ENCODE measurements around the gene AUTS2.
"Not testable (repeated sequence)": the region's sequence is repeated elsewhere in the genome, so short reads cannot be mapped to it uniquely, and the experiment has no call there.

The AUTS2 gene

GRCh38 chr7:70788276-70788675 lies 1190.0 kb downstream of the AUTS2 start:
- DNase-seq = no peak

- DNase-seq = no peak
These were observed 1191.4 kb downstream of the AUTS2 start for GRCh38 chr7:70789481-70790214.

DNA sequence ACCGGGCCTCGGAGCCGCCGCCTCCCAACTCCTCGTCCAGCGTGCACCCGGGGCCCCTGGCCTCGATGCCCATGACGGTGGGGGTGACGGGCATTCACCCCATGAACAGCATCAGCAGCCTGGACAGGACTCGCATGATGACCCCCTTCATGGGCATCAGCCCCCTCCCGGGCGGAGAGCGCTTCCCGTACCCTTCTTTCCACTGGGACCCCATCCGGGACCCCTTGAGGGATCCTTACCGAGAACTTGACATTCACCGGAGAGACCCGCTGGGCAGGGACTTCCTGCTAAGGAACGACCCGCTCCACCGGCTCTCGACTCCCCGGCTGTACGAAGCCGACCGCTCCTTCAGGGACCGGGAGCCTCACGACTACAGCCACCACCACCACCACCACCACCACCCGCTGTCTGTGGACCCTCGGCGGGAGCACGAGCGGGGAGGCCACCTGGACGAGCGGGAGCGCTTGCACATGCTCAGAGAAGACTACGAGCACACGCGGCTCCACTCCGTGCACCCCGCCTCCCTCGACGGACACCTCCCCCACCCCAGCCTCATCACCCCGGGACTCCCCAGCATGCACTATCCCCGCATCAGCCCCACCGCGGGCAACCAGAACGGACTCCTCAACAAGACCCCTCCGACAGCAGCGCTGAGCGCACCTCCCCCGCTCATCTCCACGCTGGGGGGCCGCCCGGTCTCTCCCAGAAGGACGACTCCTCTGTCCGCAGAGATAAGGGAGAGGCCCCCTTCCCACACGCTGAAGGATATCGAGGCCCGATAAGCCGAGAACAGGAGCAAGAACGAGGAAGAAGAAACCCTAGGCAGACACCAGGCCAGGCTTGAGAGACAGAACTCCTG lies 1192.2 kb downstream of the AUTS2 start:
- no peak for DNase-seq

DNA sequence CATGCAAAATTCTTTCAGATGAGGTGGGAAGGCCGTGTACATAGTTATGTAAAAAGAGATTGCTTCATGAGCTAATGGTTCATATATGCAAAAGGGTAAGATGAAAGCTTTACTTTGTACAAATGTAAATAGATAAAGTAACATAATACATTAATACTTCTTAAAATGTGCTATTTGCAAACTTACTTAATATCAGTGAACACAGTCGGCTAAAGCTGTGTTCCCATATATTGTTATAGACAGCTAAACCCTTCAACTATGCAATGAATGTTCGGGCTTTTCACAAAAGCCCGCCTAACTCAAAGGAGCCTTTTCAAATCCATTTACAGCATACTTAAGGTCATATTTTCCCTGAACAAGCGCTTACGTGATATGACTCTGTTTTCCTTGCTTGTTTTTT lies 1193.1 kb downstream of the AUTS2 start:
- no peak for DNase-seq

DNA sequence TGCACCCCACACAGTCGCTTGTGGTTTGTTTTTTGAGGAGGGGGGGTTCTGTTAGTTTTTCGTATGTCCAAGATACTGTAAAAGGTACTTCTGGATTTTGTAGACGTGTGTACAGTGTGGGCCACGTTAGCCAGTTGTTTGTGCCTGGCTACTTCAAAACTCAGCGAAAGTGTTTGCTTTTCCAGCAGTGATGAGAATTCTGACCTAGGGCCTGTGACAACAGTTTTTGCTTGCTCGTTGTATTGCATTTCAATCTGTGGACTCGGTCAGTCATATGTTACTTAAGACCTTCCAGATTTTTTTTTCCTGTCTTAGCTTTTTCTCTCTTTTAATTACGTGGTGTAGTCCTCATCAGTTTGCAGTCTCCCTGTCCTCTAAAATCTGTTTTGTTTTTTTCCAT lies 1194.8 kb downstream of the AUTS2 start:
- DNase-seq = no peak

DNA sequence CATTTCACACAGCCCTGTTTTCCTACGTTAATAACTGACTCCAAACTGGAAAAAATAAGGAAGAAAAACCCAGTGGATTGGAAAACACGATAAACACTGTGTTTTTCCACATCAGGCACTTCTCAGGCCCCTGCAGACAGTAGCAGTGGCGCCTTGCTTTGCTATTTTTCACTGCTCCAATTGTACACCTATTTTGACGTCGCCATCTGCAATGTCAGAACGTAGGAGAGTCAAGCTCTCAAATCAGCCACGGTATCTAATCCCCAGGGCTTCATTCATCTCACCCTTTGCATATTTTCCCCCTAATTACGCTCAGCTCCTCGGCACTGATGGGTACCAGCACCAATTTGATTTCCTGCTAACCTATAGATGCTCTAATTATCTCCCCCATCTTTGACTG lies 1195.5 kb downstream of the AUTS2 start:
- DNase-seq = no peak

DNA sequence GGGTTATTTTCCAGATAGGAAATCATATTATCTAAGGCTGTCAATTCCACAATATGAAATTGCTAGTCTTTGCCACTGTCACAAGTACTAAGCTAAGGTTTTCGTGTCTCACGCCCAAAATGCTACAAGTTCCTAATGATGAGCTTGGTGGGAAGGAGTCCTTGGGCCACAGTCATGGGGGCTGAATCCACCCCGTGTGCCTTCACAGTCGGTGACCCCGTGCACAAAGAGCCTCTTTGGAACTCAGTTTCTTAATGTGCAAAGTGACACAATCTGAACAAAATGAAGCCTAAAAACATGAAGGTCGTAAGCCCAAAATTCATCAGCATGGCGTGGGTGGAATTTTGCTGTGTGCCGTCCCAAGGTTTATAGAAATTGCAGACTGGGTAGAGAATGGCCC lies 1196.7 kb downstream of the AUTS2 start:
- no peak for DNase-seq

- no peak for DNase-seq
These were observed 1197.7 kb downstream of the AUTS2 start for GRCh38 chr7:70795948-70796347.

DNA sequence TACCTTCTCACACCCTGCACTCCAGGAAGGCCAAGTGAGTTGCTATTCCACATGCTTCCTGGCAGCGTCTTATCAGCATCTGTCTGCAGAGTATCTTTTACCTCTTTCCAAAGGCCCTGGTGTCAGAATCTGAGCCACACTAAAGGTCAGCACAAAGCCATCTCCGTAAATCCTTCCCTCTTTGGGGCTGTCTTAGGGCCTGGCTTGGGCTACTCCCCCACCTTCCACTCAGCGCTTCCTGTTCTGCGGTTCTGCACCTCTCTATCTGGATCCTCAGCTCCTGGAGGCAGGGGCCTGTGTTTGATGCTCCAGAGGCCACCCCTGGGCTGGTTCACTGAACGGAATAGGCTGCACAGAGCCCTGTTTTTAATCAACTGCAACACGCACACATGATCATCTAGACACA lies 1198.8 kb downstream of the AUTS2 start:
- no peak for DNase-seq

DNA sequence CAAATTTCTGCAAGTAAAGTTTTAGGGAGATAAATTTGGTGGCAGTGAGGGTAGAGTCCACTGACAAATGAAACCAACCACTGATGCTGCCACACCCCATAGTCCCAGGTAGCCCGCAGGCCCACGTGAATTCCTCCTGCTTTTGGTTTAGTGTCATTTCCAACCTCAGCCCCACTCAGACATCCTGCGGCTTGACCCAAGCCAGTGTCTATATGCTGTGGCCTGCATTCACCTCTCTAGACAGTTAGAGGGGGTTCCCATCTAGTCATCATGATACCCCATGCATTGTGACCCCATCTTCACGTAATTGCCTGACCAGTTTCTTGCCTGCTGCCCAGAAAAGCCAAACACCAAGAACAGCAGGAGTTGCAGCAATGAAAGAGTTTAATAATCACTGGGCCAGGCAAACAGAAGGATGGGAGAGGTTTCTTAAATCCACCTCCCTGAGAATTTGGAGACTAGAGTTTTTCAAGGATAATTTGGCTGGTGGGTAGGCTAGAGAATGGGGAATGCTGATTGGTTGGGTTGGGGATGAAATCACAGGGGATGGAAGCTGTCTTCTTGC lies 1201.6 kb downstream of the AUTS2 start:
- no peak for DNase-seq

- no peak for DNase-seq
These were observed 1207.1 kb downstream of the AUTS2 start for GRCh38 chr7:70805360-70805759.

- DNase-seq = no peak
These were observed 1209.4 kb downstream of the AUTS2 start for GRCh38 chr7:70807650-70808049.

- no peak for DNase-seq
These were observed 1210.6 kb downstream of the AUTS2 start for GRCh38 chr7:70808876-70809275.

- DNase-seq = no peak
These were observed 1212.4 kb downstream of the AUTS2 start for GRCh38 chr7:70810558-70811139.

- DNase-seq = no peak
These were observed 1214.2 kb downstream of the AUTS2 start for GRCh38 chr7:70812511-70812910.

- DNase-seq = not testable (repeated sequence)
These were observed 1224.2 kb downstream of the AUTS2 start for GRCh38 chr7:70822490-70822889.

GRCh38 chr7:70829221-70830059 lies 1231.2 kb downstream of the AUTS2 start:
- peak; percentile 35 for DNase-seq

GRCh38 chr7:70830060-70830395 lies 1231.8 kb downstream of the AUTS2 start:
- no peak for DNase-seq

DNA sequence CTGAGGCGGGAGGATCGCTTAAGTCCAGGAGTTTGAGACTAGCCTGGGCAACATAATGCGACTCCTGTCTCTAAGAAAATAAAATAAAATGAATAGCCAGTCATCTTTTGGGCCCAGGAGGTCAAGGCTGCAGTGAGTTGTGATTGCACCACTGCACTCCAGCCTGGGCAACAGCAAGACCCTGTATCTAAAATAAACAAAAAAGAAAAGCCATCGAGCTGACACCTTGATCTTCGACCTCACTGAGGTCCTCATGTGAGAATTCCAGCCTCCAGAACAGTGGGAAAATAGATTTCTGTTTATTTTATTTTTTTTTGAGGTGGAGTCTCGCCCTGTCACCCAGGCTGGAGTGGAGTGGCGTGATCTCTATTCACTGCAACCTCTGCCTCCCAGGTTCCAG lies 1232.2 kb downstream of the AUTS2 start:
- no peak for DNase-seq

- DNase-seq = no peak
These were observed 1235.5 kb downstream of the AUTS2 start for GRCh38 chr7:70833726-70834125.

- DNase-seq = no peak
These were observed 1236.1 kb downstream of the AUTS2 start for GRCh38 chr7:70834424-70834823.

- DNase-seq = no peak
These were observed 1237.4 kb downstream of the AUTS2 start for GRCh38 chr7:70835658-70836057.

- no peak for DNase-seq
These were observed 1238.0 kb downstream of the AUTS2 start for GRCh38 chr7:70836279-70836678.

All from NK-92 treated with Interleukin-12 subunit alpha and Interleukin-12 subunit beta, amount 100 ng/mL, for 24 hours (cell line).